Amniotic stem cell (primary cell): Measurements from ENCODE around the gene PRODH.
"Not testable (repeated sequence)": the region's sequence is repeated elsewhere in the genome, so short reads cannot be mapped to it uniquely, and the experiment has no call there.

Experiments used
- DNase-seq: peaks from one replicate; lab custom pipeline; 2025; lab: John Stamatoyannopoulos, UW

PRODH gene

DNA sequence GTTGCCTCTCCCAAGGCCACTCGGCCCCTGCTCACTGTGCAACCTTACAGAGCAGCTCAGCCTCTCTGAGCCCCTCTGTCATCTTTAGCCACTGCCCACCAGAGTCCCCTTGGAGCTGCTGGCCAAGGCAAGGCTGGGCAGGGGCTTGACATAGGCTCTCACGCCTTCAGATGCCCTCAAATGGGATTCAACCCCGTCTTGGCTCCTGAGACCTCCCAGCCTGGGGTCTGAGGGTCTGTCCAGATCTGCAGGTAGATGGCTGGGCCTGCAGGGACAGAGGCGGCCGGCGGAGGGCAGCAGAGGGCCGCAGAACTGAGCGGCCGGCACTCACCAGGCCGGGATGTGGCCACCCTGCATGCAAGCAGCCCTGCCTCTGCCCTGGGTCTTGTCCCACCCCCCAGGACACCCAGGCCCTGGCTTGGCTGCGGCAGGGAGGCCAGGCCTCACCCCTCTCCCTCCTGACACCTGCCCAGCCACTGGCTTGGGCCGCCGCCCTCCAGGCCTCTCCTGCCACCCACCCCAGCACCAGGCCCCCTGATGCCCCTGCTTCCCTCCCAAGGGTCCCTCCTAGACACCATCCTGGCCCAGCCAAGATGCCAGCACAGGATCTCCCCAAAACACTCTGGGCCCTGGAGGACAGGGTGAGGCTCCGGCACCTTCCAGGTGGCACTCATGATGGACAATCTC, 18.4 kb upstream of the PRODH start:
- DNase-seq, result not testable (repeated sequence)

GRCh38 chr22:18953128-18953527, 17.0 kb upstream of the PRODH start:
- not testable (repeated sequence) for DNase-seq

GRCh38 chr22:18952022-18952421, 15.9 kb upstream of the PRODH start:
- no peak for DNase-seq

DNA sequence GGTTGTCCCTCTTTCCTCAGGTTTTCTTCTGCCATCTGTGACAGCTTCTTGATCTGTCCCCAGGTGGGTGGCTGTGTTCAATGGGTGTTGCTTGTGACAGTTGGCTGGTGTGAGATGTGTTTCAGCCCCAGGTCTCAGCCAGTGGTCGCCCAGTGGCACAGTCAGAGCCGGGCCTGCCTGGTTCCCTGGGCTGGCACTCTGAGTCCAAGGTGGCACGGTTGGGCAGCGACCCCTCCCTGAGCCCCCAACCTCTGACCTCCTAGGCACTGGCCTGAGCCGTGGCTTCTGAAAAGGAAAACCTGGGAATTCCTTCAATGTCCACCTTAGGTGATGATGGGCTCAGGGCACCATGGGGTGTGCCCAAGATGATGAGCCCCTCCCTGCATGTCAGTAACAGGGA, 14.0 kb upstream of the PRODH start:
- no peak for DNase-seq

- DNase-seq, result no peak
Measured at GRCh38 chr22:18947905-18948304, 11.8 kb upstream of the PRODH start.

GRCh38 chr22:18947105-18947504, 11.0 kb upstream of the PRODH start:
- DNase-seq, result not testable (repeated sequence)

DNA sequence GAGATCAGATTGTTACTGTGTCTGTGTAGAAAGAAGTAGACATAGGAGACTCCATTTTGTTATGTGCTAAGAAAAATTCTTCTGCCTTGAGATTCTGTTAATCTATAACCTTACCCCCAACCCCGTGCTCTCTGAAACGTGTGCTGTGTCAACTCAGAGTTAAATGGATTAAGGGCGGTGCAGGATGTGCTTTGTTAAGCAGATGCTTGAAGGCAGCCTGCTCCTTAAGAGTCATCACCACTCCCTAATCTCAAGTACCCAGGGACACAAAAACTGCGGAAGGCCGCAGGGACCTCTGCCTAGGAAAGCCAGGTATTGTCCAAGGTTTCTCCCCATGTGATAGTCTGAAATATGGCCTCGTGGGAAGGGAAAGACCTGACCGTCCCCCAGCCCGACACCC, 2.6 kb upstream of the PRODH start:
- DNase-seq, result not testable (repeated sequence)

DNA sequence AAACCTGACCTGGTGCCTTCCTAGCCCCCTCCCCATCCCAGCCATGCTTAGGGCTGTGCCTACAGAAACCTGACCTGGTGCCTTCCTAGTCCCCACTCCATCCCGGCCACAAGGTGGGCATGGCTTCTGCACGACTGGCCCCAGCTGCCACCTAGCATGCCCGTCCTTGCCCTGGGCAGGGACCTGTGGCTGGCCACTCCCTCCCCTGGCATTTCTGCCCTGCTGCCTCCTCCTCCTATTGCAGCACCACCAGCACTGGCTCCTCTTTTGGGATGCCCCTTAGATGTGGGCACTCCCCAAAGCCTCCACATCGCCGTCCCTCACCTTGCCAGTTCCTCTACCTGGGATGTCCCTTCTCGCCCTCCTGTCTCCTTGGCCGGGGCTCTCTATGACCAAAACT, 1.4 kb downstream of the PRODH start:
- DNase-seq, result not testable (repeated sequence)

DNA sequence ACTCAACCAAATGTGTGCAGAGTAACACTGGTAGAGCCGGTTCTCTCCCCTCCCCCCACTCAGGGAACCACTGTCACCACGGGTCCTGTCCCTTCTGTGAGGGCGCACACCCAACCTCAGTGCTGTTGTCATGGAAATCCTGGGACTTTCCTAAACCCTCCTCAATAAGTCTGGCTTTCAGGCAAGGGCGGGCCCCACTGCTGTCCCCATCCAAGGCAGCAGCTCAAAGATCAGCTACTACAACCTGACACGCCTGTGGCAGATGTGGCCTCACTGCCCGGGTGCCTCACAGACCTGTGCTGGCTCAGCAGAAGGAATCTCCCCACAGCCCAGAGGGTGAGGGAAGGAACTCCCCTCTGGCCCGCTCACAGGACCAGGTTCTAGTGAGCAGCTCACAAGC, 2.2 kb downstream of the PRODH start:
- no peak for DNase-seq

- DNase-seq, result no peak
Measured at GRCh38 chr22:18931905-18932652, 4.0 kb downstream of the PRODH start.

DNA sequence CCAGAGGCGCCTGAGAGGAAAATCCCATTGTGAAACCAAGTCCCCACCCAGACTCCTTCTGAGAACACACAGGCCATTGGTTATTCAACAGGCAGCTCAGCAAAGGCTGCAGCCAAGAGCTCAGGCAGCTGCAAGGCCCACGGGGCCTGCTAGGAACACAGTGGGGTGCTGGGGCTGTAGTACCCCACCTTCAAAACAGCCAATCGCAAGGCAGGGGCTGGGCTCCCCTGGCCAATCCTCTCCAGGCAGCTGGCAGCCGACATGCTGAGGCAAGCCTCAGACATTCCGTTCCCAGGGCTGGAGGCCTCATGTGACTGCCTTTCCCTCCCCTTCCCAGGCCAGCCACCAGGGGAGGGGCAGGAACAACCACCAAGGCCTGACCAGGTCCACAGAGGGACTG, 6.6 kb downstream of the PRODH start:
- no peak for DNase-seq

DNA sequence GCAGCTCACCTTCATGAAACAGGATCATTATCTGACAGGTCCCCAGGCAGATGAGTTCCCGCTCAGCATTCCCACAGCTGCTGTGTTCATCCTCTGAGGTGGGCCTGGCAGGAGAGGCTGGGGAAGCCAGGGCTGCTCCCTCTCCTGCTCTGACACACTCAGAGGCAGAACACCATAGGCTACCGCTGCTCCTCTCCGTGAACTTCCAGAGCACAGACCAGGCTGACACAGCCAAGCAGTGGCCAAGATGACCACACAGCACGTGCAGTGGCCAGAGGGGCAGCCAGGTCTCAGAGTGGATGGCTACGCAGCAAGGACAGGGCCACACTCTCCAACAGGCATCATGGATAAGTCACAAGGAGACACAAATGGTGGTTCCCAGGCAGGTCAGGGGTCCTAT, 8.5 kb downstream of the PRODH start:
- no peak for DNase-seq

DNA sequence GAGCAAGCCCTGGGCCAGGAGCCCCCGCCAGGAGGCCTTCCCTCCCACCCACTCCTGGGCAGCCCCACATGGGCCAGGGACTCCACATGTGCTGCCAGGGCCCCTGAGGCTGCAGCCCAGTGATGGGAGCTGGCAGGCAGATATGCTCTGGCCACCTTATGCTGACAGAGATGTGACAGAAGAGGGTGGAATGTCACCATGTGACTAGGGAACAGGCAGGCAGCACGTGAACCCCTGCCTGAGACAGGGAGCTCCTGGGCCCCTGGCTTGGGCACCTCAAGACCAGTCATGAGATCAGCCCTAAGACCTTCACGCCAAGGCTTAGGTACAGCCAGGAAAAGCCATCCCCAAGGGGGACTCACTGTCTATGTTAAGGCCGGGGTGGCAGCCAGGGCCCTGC, 9.1 kb downstream of the PRODH start:
- DNase-seq, result no peak

- no peak for DNase-seq
Measured at GRCh38 chr22:18925368-18926064, 10.6 kb downstream of the PRODH start.

DNA sequence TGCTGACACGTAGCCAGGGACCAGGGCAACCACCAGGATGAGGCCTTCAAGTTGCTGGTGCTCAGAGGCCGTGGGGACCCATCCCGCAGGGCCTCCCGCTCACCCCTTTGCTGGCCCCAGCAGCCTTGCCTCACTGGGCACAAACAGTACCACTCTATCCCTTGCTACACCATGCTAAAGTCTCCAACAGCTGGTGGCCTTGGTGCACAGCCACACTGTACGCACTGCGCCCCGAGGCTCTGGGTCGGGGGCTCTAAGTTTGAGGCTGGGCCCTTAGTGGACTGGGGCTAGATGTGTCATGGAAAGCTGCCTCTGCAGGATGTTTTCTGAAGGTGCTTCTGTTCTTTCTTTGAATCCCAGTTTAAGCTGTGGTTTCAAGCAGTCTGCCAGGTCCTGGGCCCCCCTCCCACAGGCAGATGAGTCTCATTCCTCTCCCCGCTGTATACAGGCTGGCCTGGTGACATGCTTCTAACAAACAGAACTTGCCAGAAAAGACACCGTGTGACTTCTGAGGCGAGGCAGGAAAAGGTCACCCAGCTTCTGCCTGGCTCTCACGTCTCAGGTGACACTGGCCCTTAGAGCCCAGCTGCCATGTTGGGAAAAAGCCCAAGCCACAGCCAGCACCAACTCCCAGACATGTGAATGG, 15.7 kb downstream of the PRODH start:
- not testable (repeated sequence) for DNase-seq

DNA sequence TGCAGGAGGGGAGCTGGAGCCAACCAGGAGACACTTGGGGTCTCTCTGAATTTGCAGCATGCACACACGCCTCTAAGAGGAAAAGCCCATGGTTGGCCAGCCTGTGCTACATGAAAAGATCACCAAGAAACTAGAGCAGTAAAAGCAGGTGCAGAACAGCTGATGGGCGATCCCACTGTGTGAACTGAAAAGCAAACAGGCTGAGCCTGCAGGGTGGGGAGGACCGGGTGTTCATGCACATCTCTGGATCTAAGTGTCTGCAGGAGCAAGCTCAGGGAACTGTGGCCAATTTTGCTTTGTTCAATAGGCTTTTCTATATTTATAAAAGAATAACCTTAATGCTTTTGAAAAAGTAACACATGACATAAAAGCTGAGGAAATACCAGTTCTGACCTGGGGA, 18.3 kb downstream of the PRODH start:
- not testable (repeated sequence) for DNase-seq

- not testable (repeated sequence) for DNase-seq
Measured at GRCh38 chr22:18915550-18915949, 20.5 kb downstream of the PRODH start.

GRCh38 chr22:18914558-18914957, 21.5 kb downstream of the PRODH start:
- DNase-seq, result not testable (repeated sequence)

- DNase-seq, result not testable (repeated sequence)
Measured at GRCh38 chr22:18912264-18912946, 23.7 kb downstream of the PRODH start.

DNA sequence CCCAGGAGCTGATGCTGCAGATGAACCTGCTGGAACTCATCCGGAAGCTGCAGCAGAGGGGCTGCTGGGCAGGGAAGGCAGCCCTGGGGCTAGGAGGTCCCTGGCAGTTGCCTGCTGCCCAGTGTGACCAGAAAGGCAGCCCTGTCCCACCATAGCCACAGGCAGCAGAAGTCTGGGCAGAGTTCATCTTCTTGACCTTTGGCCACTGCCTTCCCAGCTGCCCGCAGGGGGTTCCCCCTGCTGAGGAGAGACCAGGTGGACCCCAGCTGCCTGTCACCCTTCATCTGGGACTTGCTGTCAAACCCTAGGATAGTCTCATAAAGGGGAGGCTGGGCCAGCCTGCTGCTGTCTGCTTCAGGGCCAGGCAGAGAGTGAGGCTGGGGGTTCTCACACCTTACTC, 24.6 kb downstream of the PRODH start:
- DNase-seq, result not testable (repeated sequence)

DNA sequence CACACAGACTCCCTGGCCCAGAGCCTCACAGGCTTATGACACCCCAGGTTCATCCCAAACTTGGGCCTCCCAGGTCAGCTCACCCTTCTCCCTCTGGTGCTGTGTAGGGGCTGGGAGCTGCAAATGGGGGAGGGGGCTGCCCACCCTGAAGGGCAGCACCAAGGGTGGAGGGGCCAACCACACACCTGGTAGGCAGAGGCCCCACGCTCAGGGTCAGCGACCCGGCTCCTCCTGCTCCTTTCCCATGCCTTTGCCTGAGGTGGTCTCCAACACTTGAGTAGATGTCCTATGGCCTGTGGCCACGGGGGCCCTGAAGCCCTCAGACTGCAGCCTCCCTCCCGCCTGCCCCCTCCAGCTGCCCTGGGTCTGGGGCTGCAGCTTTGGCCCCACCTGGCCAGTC, 26.5 kb downstream of the PRODH start:
- DNase-seq, result no peak

- DNase-seq, result no peak
Measured at GRCh38 chr22:18906896-18907295, 29.2 kb downstream of the PRODH start.
